H9 (cell line): ENCODE results near the gene POLA1. TPM values are rescaled to one million over a fixed set of nuclear protein-coding genes. Genes with fewer than 3 reads are reported as not detected.

Source experiments
- DNase-seq: peaks from one replicate; pipeline ENCODE4 v3.0.0-alpha.2; 2017
- H2AFZ ChIP-seq: one replicate; pipeline ENCODE4 v1.6.1; 2013; ENCODE audit warnings: mild to moderate bottlenecking, low read length, control low read depth, moderate library complexity
- H2AK5ac ChIP-seq: 2 replicates; pipeline ENCODE4 v1.6.1; 2013; ENCODE audit warnings: low read length, control low read depth, mixed read lengths; ENCODE audit not compliant: insufficient read length
- H2BK120ac ChIP-seq: one replicate; pipeline ENCODE4 v1.6.1; 2013; ENCODE audit warnings: low read depth, mild to moderate bottlenecking, low read length, control low read depth, inconsistent platforms; ENCODE audit not compliant: poor library complexity, severe bottlenecking
- H2BK12ac ChIP-seq: 2 replicates; pipeline ENCODE4 v1.6.1; 2013; ENCODE audit warnings: low read length, control low read depth, mixed read lengths, low read depth; ENCODE audit not compliant: insufficient read length
- H2BK15ac ChIP-seq: 2 replicates; pipeline ENCODE4 v1.6.1; 2013; ENCODE audit warnings: low read depth, low read length, control low read depth
- H2BK20ac ChIP-seq: one replicate; pipeline ENCODE4 v1.6.1; 2013; ENCODE audit warnings: low read depth, mild to moderate bottlenecking, low read length, control low read depth, inconsistent platforms; ENCODE audit not compliant: poor library complexity, severe bottlenecking
- H2BK5ac ChIP-seq: 2 replicates; pipeline ENCODE4 v1.6.1; 2013; ENCODE audit warnings: low read length, control low read depth, mixed read lengths; ENCODE audit not compliant: insufficient read length
- H3K14ac ChIP-seq: 2 replicates; pipeline ENCODE4 v1.6.1; 2013; ENCODE audit warnings: low read length, control low read depth; ENCODE audit not compliant: insufficient read depth
- H3K18ac ChIP-seq: 2 replicates; pipeline ENCODE4 v1.6.1; 2013; ENCODE audit warnings: low read depth, mild to moderate bottlenecking, mixed read lengths, low read length, control low read depth; ENCODE audit not compliant: insufficient read length
- H3K23ac ChIP-seq: 2 replicates; pipeline ENCODE4 v1.6.1; 2013; ENCODE audit warnings: low read length, control low read depth, mixed read lengths, low read depth; ENCODE audit not compliant: insufficient read length
- H3K23me2 ChIP-seq: 2 replicates; pipeline ENCODE4 v1.6.1; 2013; ENCODE audit warnings: low read depth, mild to moderate bottlenecking, mixed read lengths, low read length, control low read depth; ENCODE audit not compliant: insufficient read length, poor library complexity, severe bottlenecking
- H3K27ac ChIP-seq: 2 replicates; pipeline ENCODE4 v1.5.1; 2013; ENCODE audit warnings: low read length, control low read depth, mixed read lengths, low read depth; ENCODE audit not compliant: insufficient read length
- H3K27me3 ChIP-seq: 2 replicates; pipeline ENCODE4 v1.6.1; 2013; ENCODE audit warnings: low read length, control low read depth, inconsistent platforms; ENCODE audit not compliant: insufficient read depth
- H3K4ac ChIP-seq: 2 replicates; pipeline ENCODE4 v1.6.1; 2013; ENCODE audit warnings: low read depth, mild to moderate bottlenecking, control low read depth, inconsistent platforms, low read length, moderate library complexity
- H3K4me1 ChIP-seq: 2 replicates; pipeline ENCODE4 v1.6.1; 2013; ENCODE audit warnings: low read length, control low read depth, inconsistent platforms; ENCODE audit not compliant: insufficient read depth
- H3K4me2 ChIP-seq: 2 replicates; pipeline ENCODE4 v1.6.1; 2013; ENCODE audit warnings: low read length, control low read depth, mixed read lengths; ENCODE audit not compliant: insufficient read length, insufficient read depth
- H3K56ac ChIP-seq: 2 replicates; pipeline ENCODE4 v1.6.1; 2013; ENCODE audit warnings: low read depth, mild to moderate bottlenecking, mixed read lengths, low read length, control low read depth; ENCODE audit not compliant: insufficient read length
- H3K79me1 ChIP-seq: 2 replicates; pipeline ENCODE4 v1.6.1; 2013; ENCODE audit warnings: low read depth, mild to moderate bottlenecking, moderate library complexity, low read length, control low read depth, inconsistent platforms; ENCODE audit not compliant: insufficient read depth, poor library complexity, severe bottlenecking
- H3K79me2 ChIP-seq: 2 replicates; pipeline ENCODE4 v1.6.1; 2013; ENCODE audit warnings: low read length, control low read depth, inconsistent platforms; ENCODE audit not compliant: insufficient read depth
- H3K9ac ChIP-seq: 2 replicates; pipeline ENCODE4 v1.6.1; 2013; ENCODE audit warnings: low read length, control low read depth, mixed read lengths; ENCODE audit not compliant: insufficient read length; ENCODE audit errors: extremely low read depth
- H3K9me3 ChIP-seq: one replicate; pipeline ENCODE4 v1.6.1; 2013; ENCODE audit warnings: low read depth, low read length, inconsistent platforms; ENCODE audit not compliant: control insufficient read depth
- H3T11ph ChIP-seq: one replicate; pipeline ENCODE4 v1.6.1; 2013; ENCODE audit warnings: mild to moderate bottlenecking, low read length, control low read depth, inconsistent platforms
- H4K20me1 ChIP-seq: one replicate; pipeline ENCODE4 v1.6.1; 2013; ENCODE audit not compliant: control insufficient read depth, insufficient read length, insufficient read depth
- H4K5ac ChIP-seq: 2 replicates; pipeline ENCODE4 v1.6.1; 2013; ENCODE audit warnings: low read depth, mild to moderate bottlenecking, mixed read lengths, low read length, control low read depth; ENCODE audit not compliant: insufficient read length
- H4K8ac ChIP-seq: replicated peaks from 2 replicates; pipeline ENCODE4 v1.6.1; 2013; ENCODE audit warnings: low read length, control low read depth, mixed read lengths, low read depth; ENCODE audit not compliant: insufficient read length
- H4K91ac ChIP-seq: 2 replicates; pipeline ENCODE4 v1.6.1; 2013; ENCODE audit warnings: low read depth, mild to moderate bottlenecking, moderate library complexity, mixed read lengths, low read length, control low read depth; ENCODE audit not compliant: insufficient read length
- H3K27ac Mint-ChIP-seq, 3 experiments: 2 replicates in 2 of 3; 3 replicates in 1 of 3; pipeline ENCODE4 v1.8.0; 2020 to 2021; ENCODE audit warnings: mixed read lengths in 3 of 3, mild to moderate bottlenecking in 1 of 3, moderate library complexity in 1 of 3
- H3K27me3 Mint-ChIP-seq: 2 replicates; pipeline ENCODE4 v1.8.0; 2021; ENCODE audit warnings: low read depth, mild to moderate bottlenecking, moderate library complexity, mixed read lengths
- H3K36me3 Mint-ChIP-seq, 3 experiments: 2 replicates in 2 of 3; 3 replicates in 1 of 3; pipeline ENCODE4 v1.8.0; 2020 to 2021; ENCODE audit warnings: low read depth in 3 of 3, mixed read lengths in 3 of 3; ENCODE audit not compliant: insufficient read depth in 1 of 3
- H3K4me1 Mint-ChIP-seq, 2 experiments: 2 replicates each; pipeline ENCODE4 v1.8.0; 2020; ENCODE audit warnings: mixed read lengths in 2 of 2
- H3K4me3 Mint-ChIP-seq, 2 experiments: 2 replicates in 1 of 2; 3 replicates in 1 of 2; pipeline ENCODE4 v1.8.0; 2020 to 2021; ENCODE audit warnings: mild to moderate bottlenecking in 2 of 2, mixed read lengths in 2 of 2, moderate library complexity in 1 of 2
- H3K9me3 Mint-ChIP-seq, 2 experiments: 2 replicates in 1 of 2; 3 replicates in 1 of 2; pipeline ENCODE4 v1.8.0; 2020; ENCODE audit warnings: mild to moderate bottlenecking in 2 of 2, mixed read lengths in 2 of 2, moderate library complexity in 1 of 2
- WGBS: extraction: QIAGEN DNeasy Blood & Tissue Kit; methylation state at CpG from one replicate; pipeline ENCODE4 v1.1.7; 2013; ENCODE audit warnings: missing lambda C conversion rate, low lambda C conversion rate, mixed read lengths; ENCODE audit not compliant: insufficient read length; ENCODE audit errors: extremely low coverage; 5-methylcytosine and 5-hydroxymethylcytosine counted together
- total RNA-seq: library from RNA; stranded (reverse); gene quantifications from 2 replicates; pipeline ENCODE4 v1.2.1, GENCODE V29; 2021
- TF ChIP-seq, protein P1 (sequence below): fragments of 200-600 bp; sonication (generic); conservative IDR thresholded peaks from 3 replicates; pipeline ENCODE4 v1.8.0; 2021; ENCODE audit warnings: antibody characterized with exemption, mild to moderate bottlenecking

The POLA1 gene
- total RNA-seq, 1 experiment from 2014 or later = 60.2 TPM

- H3K79me2 ChIP-seq = no peaks in the 10 kb centered on the region
- no peak overlapping the region for H2BK12ac ChIP-seq
- H3K4me2 ChIP-seq = no peak overlapping the region
- no peak overlapping the region for H3K4ac ChIP-seq
- no peak overlapping the region for H4K8ac ChIP-seq
- H3K18ac ChIP-seq = no peak overlapping the region
- no peak overlapping the region for H4K91ac ChIP-seq
- Mint-ChIP-seq H3K27me3 (peaks cover 98% of the 10 kb centered on the region), H3K4me1 (peaks cover 35 to 76% of the 10 kb centered on the region in 2 experiments), H3K36me3 (peaks cover 0 to 4% (median 0%) of the 10 kb centered on the region in 3 experiments; a peak in 1 of 7 replicates), H3K27ac (no peak overlapping the region), H3K9me3 (peaks cover 7 to 8% of the 10 kb centered on the region in 2 experiments; a peak in 3 of 5 replicates), H3K4me3 (peak overlapping the region; percentile 52 to 76)
- no CpG with 5 or more reads among the region's 19 CpGs for WGBS
- H3K14ac ChIP-seq = no peak overlapping the region
- H2BK5ac ChIP-seq = no peak overlapping the region
- no peak overlapping the region for H2AFZ ChIP-seq
- H4K5ac ChIP-seq = no peak overlapping the region
- no peak overlapping the region for H2BK120ac ChIP-seq
- no peaks in the 10 kb centered on the region for H4K20me1 ChIP-seq
- TF ChIP-seq, protein P1, sequence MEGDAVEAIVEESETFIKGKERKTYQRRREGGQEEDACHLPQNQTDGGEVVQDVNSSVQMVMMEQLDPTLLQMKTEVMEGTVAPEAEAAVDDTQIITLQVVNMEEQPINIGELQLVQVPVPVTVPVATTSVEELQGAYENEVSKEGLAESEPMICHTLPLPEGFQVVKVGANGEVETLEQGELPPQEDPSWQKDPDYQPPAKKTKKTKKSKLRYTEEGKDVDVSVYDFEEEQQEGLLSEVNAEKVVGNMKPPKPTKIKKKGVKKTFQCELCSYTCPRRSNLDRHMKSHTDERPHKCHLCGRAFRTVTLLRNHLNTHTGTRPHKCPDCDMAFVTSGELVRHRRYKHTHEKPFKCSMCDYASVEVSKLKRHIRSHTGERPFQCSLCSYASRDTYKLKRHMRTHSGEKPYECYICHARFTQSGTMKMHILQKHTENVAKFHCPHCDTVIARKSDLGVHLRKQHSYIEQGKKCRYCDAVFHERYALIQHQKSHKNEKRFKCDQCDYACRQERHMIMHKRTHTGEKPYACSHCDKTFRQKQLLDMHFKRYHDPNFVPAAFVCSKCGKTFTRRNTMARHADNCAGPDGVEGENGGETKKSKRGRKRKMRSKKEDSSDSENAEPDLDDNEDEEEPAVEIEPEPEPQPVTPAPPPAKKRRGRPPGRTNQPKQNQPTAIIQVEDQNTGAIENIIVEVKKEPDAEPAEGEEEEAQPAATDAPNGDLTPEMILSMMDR = no peak
- peaks cover 93% of the 10 kb centered on the region for H3K27me3 ChIP-seq
- H2BK15ac ChIP-seq = no peak overlapping the region
- no peak overlapping the region for H3K56ac ChIP-seq
- H3K23ac ChIP-seq = no peak overlapping the region
- no peak overlapping the region for H2BK20ac ChIP-seq
- H2AK5ac ChIP-seq = no peak overlapping the region
- H3K9me3 ChIP-seq = no peaks in the 10 kb centered on the region
- no peaks in the 10 kb centered on the region for H3K79me1 ChIP-seq
- no peaks in the 10 kb centered on the region; the same call in 1 of the 2 replicates for H3K4me1 ChIP-seq
- H3K27ac ChIP-seq = no peak overlapping the region
- peaks cover 13% of the 10 kb centered on the region for H3K23me2 ChIP-seq
- H3K9ac ChIP-seq = no peak overlapping the region
- H3T11ph ChIP-seq = no peak overlapping the region
- DNase-seq = peak; percentile 75
Measured at GRCh38 chrX:25012433-25012735, 318.7 kb downstream of the POLA1 start.
